ENCODE data around the gene COPE. TPM values are rescaled to one million over a fixed set of nuclear protein-coding genes. Genes with fewer than 3 reads are reported as not detected.
A peak's percentile ranks its signal among the peaks of the same experiment; 100 is the strongest.
"Not testable (repeated sequence)": the region's sequence is repeated elsewhere in the genome, so short reads cannot be mapped to it uniquely, and the experiment has no call there.

The COPE gene
- total RNA-seq, 1 experiment from 2014 or later: 452 TPM

DNA sequence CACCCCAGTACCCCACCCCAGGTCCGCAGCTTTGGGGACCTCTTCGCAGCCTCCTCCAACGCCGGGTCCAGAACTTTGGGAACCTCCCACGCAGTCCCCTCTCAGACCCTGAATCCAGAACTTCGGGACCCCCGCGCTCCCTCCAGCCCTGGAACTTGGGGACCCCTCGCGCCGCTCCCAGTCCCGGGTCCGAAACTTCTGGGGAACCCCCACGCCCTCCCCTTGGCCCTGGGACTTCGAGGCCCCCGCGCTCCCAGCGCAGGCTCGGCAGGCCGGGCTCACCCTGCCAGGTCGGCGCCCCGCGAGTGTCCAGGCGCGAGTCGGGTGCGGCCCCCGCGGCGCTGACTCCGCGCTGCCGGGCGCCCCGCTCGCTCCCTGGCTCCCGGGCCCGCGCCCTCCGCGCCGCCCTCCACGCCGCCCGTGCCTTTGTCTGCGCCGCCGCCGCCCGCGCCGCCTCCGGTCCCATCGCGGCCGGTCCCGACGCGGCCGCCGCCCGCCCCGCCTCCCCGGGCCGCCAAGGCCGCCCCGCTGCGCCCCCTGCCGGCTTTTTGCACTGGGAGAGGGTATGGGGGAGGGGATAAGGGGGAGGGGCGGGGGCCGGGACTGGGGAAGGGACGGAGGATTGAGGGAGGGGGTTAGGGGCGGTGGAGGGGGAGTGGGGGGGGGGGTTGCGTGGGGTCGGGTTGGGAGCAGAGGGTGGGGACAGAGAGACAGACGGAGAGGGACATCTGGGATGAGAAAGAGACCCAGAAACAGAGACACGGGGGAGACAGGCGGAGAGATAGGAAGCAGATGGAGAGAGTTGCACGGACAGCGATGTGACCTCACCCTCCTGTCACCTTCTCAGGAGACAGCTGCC is 21.8 kb upstream of the COPE start, which contains the start of gene HOMER3:
Gene HOMER3 (minus strand): TSS at position 449 of the 859 bp plus-strand sequence. CDS start 2,235 bp downstream, outside the sequence.
- peak; percentile 24 for DNase-seq (ENCODE audit: low spot score)

GRCh38 chr19:18939922-18940768 is 21.0 kb upstream of the COPE start:
- peak; percentile 59 for DNase-seq (ENCODE audit: low spot score)

GRCh38 chr19:18939163-18939562 is 20.0 kb upstream of the COPE start:
- DNase-seq (ENCODE audit: low spot score): no peak

DNA sequence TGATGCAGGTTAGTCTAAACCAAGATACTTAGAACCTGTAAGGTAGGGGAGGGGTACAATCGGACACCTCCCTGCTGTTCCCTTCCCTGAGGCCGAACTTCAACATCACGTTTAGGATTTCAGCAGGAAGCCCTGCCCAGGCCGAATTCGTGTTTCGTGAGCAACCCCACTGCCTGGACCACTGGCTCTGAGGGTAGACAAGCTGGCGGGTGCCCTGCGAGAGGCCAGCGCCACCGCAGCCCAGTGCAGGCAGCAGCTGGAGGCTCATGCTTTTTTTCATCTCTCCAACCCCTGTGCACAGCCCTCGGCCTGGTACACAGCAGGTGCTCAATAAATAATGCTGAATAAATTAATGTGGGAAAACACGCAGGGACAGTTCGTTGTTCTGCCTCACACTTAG is 14.1 kb upstream of the COPE start:
- DNase-seq (ENCODE audit: low spot score): no peak

DNA sequence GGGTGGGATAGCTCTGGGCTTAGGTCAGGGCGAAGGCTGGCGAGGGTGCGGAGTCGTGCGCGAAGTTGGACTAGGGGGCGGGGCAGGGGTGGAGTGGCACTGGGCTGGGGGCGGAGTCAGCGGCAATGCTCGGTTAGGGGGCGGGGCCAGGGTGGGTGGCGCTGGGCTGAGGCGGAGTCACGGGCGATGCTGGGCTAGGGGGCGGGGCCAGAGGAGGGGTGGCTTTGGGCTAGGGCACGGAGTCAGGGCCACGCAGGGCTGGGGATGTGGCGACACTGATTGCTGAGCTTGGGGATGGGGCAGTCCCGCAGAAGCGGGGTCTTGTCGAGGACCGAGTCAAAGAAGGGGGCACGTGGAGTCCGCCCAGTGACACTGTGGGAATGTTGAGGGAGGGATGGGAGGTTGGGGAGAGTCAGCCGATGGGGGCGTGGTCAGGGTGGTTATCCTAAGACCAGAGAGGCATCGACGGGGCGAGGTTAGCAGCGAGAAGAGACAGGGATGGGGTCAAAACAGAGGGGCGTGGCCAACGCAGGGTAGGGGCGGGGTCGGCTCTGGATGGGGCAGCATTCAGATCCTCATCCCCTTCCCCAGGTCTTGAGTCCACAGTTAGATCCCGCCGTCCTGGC is 13.1 kb upstream of the COPE start:
- peak; percentile 41 for DNase-seq (ENCODE audit: low spot score)

DNA sequence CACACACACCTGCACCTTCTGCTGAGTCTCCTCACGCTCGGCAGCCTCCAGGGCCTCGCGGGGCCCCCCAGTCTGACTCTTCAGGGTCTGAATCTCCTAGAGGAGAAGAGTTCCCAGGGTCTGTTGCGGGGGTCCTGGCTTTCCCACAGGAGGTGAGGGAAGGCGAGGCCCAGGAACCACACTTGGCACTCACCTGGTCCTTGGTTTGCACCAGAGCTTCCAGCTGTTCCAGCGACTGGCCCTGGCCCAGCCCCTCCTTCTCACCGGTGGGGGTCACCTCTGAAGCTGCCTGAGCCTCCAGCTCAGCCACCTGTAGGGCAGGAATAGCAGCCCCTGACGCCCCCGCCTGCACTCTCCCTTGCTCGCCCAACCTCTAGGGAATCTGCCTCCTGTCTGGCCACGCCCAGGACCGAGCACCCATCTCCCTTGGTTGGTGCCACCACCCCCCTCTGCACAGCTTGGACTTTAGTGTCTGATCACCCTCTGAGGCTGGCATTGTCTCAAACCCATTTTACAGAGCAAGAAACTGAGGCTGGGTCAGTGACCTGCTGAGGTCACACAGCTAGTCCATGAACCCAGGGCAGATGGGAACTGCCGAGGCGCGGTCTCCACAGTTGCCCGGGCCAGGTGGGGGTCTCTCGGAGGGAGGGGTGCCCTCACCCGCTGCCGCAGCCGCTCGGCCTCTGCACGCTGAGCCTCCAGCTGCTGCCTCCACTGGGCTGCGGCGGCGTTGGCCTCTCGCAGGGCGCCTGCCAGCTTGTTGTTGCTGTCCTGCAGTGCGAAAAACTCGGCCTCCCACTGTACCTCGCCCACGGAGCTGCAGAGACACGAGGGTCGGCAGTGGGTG is 12.4 kb upstream of the COPE start:
- no peak for DNase-seq (ENCODE audit: low spot score)

GRCh38 chr19:18929311-18929710 is 10.1 kb upstream of the COPE start:
- DNase-seq (ENCODE audit: low spot score): no peak

DNA sequence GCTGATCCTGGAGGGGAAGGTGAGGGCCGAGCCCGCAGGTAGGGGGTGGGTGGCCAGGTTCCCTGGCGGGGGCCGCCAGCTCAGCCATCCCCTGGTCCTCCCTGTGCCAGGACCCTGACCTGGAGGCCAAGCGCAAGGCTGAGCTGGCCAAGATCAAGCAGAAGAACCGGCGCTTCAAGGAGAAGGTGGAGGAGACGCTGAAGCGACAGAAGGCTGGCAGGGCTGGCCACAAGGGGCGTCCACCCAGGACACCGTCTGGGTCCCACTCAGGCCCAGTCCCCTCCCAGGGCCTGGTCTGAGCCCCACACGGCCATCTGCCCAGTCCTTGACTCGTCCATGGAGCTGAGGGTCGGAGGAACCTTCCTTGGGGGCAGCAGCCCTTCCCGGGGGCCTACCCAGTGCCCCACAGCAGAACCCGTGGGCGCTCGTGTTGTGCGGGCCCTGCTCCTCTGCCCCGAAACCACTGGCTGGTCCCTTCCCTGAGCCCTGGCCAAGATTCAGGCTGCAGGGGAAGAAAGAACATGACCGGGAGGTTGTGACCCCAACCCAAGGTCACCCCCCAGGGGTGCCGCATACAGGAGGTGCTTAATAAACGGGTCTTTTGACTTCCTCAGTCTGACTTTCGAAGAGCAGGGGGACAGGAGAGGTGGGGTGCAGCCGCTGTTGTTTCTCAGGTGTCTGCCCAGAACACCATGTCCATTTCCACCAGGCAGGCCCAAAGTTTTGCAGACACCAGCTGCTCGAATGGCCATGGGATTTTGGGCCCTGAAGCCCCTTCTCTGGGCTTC is 9.0 kb upstream of the COPE start:
- DNase-seq (ENCODE audit: low spot score): no peak

GRCh38 chr19:18924684-18925213 is 5.6 kb upstream of the COPE start:
- DNase-seq (ENCODE audit: low spot score): no peak

- DNase-seq (ENCODE audit: low spot score): no peak
Measured at GRCh38 chr19:18922228-18922985, 3.2 kb upstream of the COPE start.

- no peak for DNase-seq (ENCODE audit: low spot score)
Measured at GRCh38 chr19:18921593-18921992, 2.4 kb upstream of the COPE start.

GRCh38 chr19:18920400-18920799 is 1.2 kb upstream of the COPE start:
- no peak for DNase-seq (ENCODE audit: low spot score)

DNA sequence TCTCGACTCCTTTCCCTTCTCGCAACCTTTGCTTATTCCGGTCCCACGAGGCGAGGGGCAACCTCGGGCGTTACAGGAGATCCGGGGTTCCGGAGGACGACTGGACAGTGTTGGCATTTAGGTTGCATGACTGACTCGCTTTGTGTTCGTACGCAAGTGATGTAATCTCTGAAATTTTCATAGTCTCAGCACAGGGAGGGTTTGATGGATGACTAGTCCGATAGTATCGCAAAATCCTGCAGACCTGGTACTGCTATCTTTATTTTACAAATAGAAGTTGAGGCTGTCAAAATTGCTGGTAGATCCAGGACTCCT is 670 bp upstream of the COPE start:
- no peak for DNase-seq (ENCODE audit: low spot score)

- not testable (repeated sequence) for DNase-seq (ENCODE audit: low spot score)
Measured at GRCh38 chr19:18917593-18917992, 1.6 kb downstream of the COPE start.

DNA sequence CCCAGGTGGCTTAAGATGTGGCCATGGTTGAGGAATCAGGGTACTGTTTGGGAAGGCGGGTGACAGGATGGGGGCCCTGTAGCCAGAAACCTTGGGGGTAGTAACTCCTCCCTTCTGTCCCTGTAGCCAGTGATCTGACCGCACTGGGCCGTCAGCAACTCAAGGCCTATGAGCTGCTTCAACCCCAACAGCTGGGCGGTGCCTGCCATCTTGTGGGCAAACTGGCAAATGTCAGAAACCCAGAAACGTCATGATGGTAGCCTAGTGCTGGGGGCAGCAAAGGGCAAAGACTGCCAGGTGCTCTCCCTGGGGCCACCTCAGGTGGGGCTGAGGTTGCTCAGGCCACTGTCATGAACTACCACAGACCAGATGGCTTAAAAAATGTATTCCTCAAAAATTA is 3.5 kb downstream of the COPE start:
- DNase-seq (ENCODE audit: low spot score): peak; percentile 46

- DNase-seq (ENCODE audit: low spot score): no peak
Measured at GRCh38 chr19:18913466-18913865, 5.7 kb downstream of the COPE start.

DNA sequence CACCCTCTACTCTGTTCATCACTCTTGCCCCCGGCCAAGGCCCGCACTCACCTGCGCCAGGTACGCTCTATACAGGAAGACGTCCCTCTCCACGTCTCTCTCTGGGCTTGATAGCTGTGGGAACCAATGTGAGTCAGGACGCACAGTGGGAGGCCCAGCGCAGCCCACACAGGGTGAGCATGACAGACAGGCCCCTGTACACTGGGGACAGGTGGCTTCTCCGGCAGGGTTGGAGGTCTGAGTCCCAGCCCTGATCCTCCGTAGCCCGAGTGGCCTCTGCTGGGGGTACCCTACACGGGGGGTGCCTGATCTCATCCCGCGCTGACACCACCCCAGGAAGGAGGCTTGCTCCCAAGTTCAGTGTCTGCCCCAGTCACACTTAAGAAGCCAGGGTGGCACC is 6.3 kb downstream of the COPE start:
- DNase-seq (ENCODE audit: low spot score): no peak

DNA sequence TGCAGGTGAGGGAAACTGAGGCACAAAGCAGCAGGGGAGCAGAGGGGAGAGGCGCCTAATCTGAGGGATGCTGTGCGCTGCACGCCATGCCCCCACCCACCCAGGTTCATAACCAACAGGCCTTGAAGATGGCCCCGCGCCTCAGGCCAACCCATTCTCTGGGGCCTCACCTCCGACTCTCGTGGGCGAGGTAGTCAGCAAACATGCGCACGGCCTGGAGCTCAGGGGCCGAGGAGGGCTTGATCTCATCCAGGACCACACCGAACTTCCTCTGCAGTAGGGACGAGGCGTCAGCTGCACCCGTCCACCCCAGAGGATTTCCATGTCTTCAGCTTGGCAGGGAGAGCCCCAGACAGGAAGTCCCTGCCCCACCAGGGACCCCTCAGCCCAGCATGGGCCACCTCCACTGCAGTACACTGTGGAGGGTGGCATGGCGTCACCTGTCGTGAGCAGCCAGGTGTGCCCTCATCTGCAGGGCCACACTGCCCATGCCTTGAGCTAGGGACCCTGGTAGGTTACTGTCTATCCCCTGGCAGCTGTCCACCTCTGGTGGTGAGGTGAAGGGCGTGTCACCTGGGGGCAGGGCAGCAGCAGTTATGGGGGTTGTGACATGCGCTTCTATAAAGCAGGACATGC is 8.3 kb downstream of the COPE start:
- DNase-seq (ENCODE audit: low spot score): no peak

GRCh38 chr19:18910010-18910409 is 9.2 kb downstream of the COPE start:
- no peak for DNase-seq (ENCODE audit: low spot score)
